HepG2 (cell line): Measurements from ENCODE around the gene PAK6. TPM values are rescaled to one million over a fixed set of nuclear protein-coding genes. Genes with fewer than 3 reads are reported as not detected.

Experiments
- GLI4 ChIP-seq: sonication (generic); formaldehyde crosslinking; IDR thresholded peaks from 2 replicates; pipeline ENCODE4 v1.5.1; 2020; ENCODE audit warnings: missing genetic modification reagents, mild to moderate bottlenecking, moderate library complexity, borderline replicate concordance
- HNRNPK ChIP-seq: fragments of 200-400 bp; formaldehyde crosslinking; IDR thresholded peaks from 2 replicates; pipeline ENCODE4 v1.6.1; 2018; ENCODE audit warnings: low read length, low read depth, moderate library complexity, mild to moderate bottlenecking; ENCODE audit not compliant: poor library complexity, severe bottlenecking
- KDM6A ChIP-seq: IDR thresholded peaks from 2 replicates; pipeline ENCODE4 v1.6.1; 2016; ENCODE audit warnings: low read depth
- POGK ChIP-seq: sonication (generic); formaldehyde crosslinking; conservative IDR thresholded peaks from 2 replicates; pipeline ENCODE4 v1.8.0; 2022; ENCODE audit warnings: mild to moderate bottlenecking, moderate library complexity, missing genetic modification reagents
- PREB ChIP-seq: sonication (generic); formaldehyde crosslinking; IDR thresholded peaks from 2 replicates; pipeline ENCODE4 v1.4.0; 2020; ENCODE audit warnings: missing genetic modification reagents
- SP2 ChIP-seq: sonication (generic); formaldehyde crosslinking; IDR thresholded peaks from 2 replicates; pipeline ENCODE4 v1.5.1; 2020; ENCODE audit warnings: mild to moderate bottlenecking, missing genetic modification reagents
- UBTF ChIP-seq: sonication (generic); formaldehyde crosslinking; IDR thresholded peaks from 2 replicates; pipeline ENCODE4 v1.4.0; 2020; ENCODE audit warnings: mild to moderate bottlenecking, missing genetic modification reagents
- ZBTB7B ChIP-seq: sonication (generic); formaldehyde crosslinking; IDR thresholded peaks from 2 replicates; pipeline ENCODE4 v1.4.0; 2020; ENCODE audit warnings: missing genetic modification reagents
- ZNF275 ChIP-seq: sonication (generic); formaldehyde crosslinking; IDR thresholded peaks from 2 replicates; pipeline ENCODE4 v1.8.0; 2022; ENCODE audit warnings: missing genetic modification reagents, mild to moderate bottlenecking, inconsistent platforms, borderline replicate concordance
- ZNF281 ChIP-seq: sonication (generic); formaldehyde crosslinking; IDR thresholded peaks from 2 replicates; pipeline ENCODE4 v1.4.0; 2020; ENCODE audit warnings: missing genetic modification reagents, borderline replicate concordance
- ZNF343 ChIP-seq: sonication (generic); formaldehyde crosslinking; IDR thresholded peaks from 2 replicates; pipeline ENCODE4 v1.4.0; 2020; ENCODE audit warnings: mild to moderate bottlenecking, missing genetic modification reagents
- ZNF446 ChIP-seq: sonication (generic); formaldehyde crosslinking; IDR thresholded peaks from 2 replicates; pipeline ENCODE4 v1.5.0; 2020; ENCODE audit warnings: mild to moderate bottlenecking, missing genetic modification reagents
- ZNF605 ChIP-seq: sonication (generic); formaldehyde crosslinking; IDR thresholded peaks from 2 replicates; pipeline ENCODE4 v1.8.0; 2022; ENCODE audit warnings: mild to moderate bottlenecking, missing genetic modification reagents
- ZNF644 ChIP-seq: IDR thresholded peaks from 2 replicates; pipeline ENCODE4 v1.6.1; 2016; ENCODE audit warnings: low read depth
- polyA plus RNA-seq, 8 experiments: library from polyadenylated mRNA; depleted of rRNA in 3 of 8; stranded (reverse) in 7 of 8; unstranded in 1 of 8; fragments of >200 nt; fragmentation: Illumina TruSeq in 4 of 8; extraction: Trizol in 4 of 8; gene quantifications; 2 replicates each; pipeline versions ENCODE4 v1.2.1 to v1.2.3, GENCODE V29; 2011 to 2016; ENCODE audit warnings: low read depth in 4 of 8, missing spikeins in 1 of 8, mixed read lengths in 1 of 8; ENCODE audit not compliant: insufficient read depth in 1 of 8
- total RNA-seq, 5 experiments: library from RNA; depleted of rRNA; stranded (reverse); fragments of >200 nt; fragmentation: Illumina TruSeq; extraction: Trizol; gene quantifications; 2 replicates each; pipeline ENCODE4 v1.2.3, GENCODE V29; 2016; ENCODE audit warnings: low read depth in 1 of 5

Gene PAK6
- total and polyA plus RNA-seq, 2 of the 13 experiments (the other 11 are each of a cell fraction or from before 2014, with no cell fraction given), result 0.07 TPM; not detected in 1

- TF ChIP-seq GLI4 (CRISPR knock-in tag), result no peak
- peak; percentile 92 for TF ChIP-seq ZBTB7B (CRISPR knock-in tag)
- peak; percentile 97 for TF ChIP-seq UBTF
- TF ChIP-seq ZNF644 (CRISPR knock-in tag), result no peak
- TF ChIP-seq PREB, result no peak
- TF ChIP-seq ZNF343, result peak; percentile 32; the same call in 1 of the 2 replicates
- no peak for TF ChIP-seq ZNF275 (CRISPR knock-in tag)
- peak; percentile 54 for TF ChIP-seq POGK (CRISPR knock-in tag)
- TF ChIP-seq ZNF281, result peak; percentile 14; the same call in 1 of the 2 replicates
- TF ChIP-seq SP2 (CRISPR knock-in tag), result no peak
- peak; percentile 77 for TF ChIP-seq HNRNPK
- 0 out of 2 replicates have a peak, but pooled peaks have one; percentile 27 for TF ChIP-seq KDM6A (CRISPR knock-in tag)
- peak; percentile 44; the same call in 1 of the 2 replicates for TF ChIP-seq ZNF605 (CRISPR knock-in tag)
- 0 out of 2 replicates have a peak, but pooled peaks have one; percentile 23 for TF ChIP-seq ZNF446 (CRISPR knock-in tag)
Measured at GRCh38 chr15:40323239-40323952, 84.5 kb downstream of the PAK6 start, which contains the start of gene INAFM2 (continued).
